Effector memory CD4-positive, alpha-beta T cell (primary cell): ENCODE measurements around the gene SPACA7.

Experiments used
- DNase-seq, 3 donors: peaks; one replicate each; pipeline ENCODE4 v3.0.0-alpha.2; 2020
- H3K27ac ChIP-seq: 2 replicates; pipeline ENCODE4 v1.7.0; 2013; ENCODE audit warnings: mild to moderate bottlenecking, low read length, moderate library complexity; ENCODE audit not compliant: insufficient read depth, poor library complexity, severe bottlenecking
- H3K27me3 ChIP-seq: replicated peaks from 2 replicates; pipeline ENCODE4 v1.7.0; 2013; ENCODE audit warnings: mild to moderate bottlenecking, low read length; ENCODE audit not compliant: insufficient read depth, control insufficient read depth, poor library complexity, severe bottlenecking
- H3K36me3 ChIP-seq: 2 replicates; pipeline ENCODE4 v1.7.0; 2013; ENCODE audit warnings: mild to moderate bottlenecking, low read length, moderate library complexity; ENCODE audit not compliant: control insufficient read depth, insufficient read depth
- H3K4me1 ChIP-seq: 2 replicates; pipeline ENCODE4 v1.7.0; 2013; ENCODE audit warnings: low read length, mild to moderate bottlenecking; ENCODE audit not compliant: control insufficient read depth, insufficient read depth, poor library complexity, severe bottlenecking
- H3K4me3 ChIP-seq: 2 replicates; pipeline ENCODE4 v1.7.0; 2013; ENCODE audit warnings: low read length, low read depth, mild to moderate bottlenecking; ENCODE audit not compliant: insufficient read depth, poor library complexity, severe bottlenecking
- H3K9me3 ChIP-seq: 2 replicates; pipeline ENCODE4 v1.7.0; 2013; ENCODE audit warnings: mild to moderate bottlenecking, low read length, moderate library complexity; ENCODE audit not compliant: control insufficient read depth

Gene SPACA7

DNA sequence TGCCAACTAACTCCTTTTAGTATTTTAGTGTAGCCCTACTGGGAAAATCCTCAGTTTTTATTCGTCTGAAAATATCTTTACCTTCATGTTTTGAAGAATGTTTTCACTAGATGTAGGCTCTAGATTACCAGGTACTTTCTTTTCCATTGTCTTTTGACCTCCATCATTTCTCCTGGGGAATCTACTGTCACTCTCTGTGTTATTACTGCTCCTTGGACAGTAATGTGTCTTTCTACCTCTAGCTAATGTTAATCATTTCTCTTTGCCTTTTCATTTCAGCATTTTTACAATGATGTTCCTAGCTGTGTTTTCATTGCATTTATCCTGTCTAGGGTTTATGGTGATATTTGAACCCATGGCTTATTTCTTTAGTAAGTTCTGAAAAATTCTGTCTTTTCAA is 61.9 kb downstream of the SPACA7 start:
- Histone ChIP-seq H3K9me3 (no peaks in the 10 kb centered on the region), H3K27me3 (peaks cover 4% of the 10 kb centered on the region), H3K36me3 (no peaks in the 10 kb centered on the region), H3K27ac (no peak overlapping the region), H3K4me3 (no peak overlapping the region), H3K4me1 (no peaks in the 10 kb centered on the region)
- DNase-seq = no peak

DNA sequence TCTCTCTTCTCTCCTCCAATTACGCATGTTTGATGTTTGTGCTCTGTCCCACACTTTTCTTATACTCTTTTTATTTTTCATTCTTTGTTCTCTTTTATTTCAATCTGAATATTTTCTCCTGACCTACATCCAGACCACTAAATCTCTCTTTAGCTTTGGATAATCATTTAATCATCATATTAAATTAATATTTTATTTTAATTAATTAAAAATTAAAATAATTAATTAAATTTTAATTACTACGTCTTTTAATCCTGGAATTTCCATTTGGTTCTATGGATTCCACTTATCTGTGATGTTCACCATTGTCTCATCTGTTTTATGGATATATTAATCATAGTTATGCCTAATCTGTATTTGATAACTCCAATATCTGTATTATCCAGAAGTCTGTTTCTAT is 62.4 kb downstream of the SPACA7 start:
- H3K27me3 ChIP-seq = peaks cover 4% of the 10 kb centered on the region
- no peak overlapping the region for H3K4me3 ChIP-seq
- H3K9me3 ChIP-seq = no peaks in the 10 kb centered on the region
- no peak for DNase-seq
- H3K36me3 ChIP-seq = no peaks in the 10 kb centered on the region
- no peaks in the 10 kb centered on the region for H3K4me1 ChIP-seq
- H3K27ac ChIP-seq = no peak overlapping the region

DNA sequence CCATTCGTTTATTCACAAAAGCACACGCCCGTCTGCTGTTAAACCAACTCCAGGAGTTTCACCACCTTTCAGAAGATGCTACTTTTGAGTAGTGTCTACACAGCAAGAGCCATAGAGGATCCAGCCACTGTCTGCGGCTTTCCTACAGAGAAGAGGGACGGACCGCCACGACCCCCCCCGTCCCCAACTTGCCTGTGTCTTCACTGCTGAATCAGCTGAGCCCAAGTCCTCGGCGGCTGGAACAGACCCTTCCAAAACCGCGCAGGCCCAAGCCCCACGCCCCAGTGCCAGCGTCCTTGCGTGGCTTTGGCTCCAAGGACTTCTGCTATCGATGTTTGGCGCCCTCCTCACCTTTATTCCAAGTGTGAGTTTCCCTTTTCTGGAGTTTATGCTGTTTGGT is 65.1 kb downstream of the SPACA7 start:
- peaks cover 4% of the 10 kb centered on the region for H3K27me3 ChIP-seq
- H3K36me3 ChIP-seq = no peaks in the 10 kb centered on the region
- H3K9me3 ChIP-seq = no peaks in the 10 kb centered on the region
- DNase-seq = no peak
- no peak overlapping the region for H3K4me3 ChIP-seq
- H3K27ac ChIP-seq = no peak overlapping the region
- no peaks in the 10 kb centered on the region for H3K4me1 ChIP-seq

DNA sequence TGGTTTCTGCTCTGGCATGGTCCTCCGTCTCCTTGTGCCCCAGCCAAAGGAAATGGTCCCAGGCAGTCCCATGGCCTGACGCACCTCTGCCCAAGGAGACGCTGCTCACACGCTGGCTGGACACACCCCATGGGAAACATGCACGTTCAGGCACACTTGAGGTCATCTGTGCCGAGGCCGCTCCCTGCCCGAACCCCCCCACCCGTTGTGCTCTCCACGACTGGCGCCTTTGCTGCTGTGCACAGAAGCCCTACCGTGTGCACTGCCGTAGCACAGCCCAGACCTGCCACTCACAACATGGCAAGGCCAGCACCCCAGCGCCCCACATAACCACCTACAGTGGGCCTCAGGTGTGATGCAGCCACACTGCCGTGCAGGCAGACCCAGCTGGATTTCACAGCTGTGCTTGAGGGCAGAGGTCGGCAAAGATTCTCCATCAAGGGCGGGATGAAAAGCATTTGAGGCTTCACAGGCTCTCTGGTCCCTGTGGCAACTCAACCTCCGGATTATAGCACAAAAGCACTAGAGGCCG is 65.7 kb downstream of the SPACA7 start:
- H3K4me3 ChIP-seq = no peak overlapping the region
- no peaks in the 10 kb centered on the region for H3K4me1 ChIP-seq
- H3K9me3 ChIP-seq = no peaks in the 10 kb centered on the region
- no peaks in the 10 kb centered on the region for H3K36me3 ChIP-seq
- DNase-seq = no peak
- peaks cover 4% of the 10 kb centered on the region for H3K27me3 ChIP-seq
- H3K27ac ChIP-seq = no peak overlapping the region

DNA sequence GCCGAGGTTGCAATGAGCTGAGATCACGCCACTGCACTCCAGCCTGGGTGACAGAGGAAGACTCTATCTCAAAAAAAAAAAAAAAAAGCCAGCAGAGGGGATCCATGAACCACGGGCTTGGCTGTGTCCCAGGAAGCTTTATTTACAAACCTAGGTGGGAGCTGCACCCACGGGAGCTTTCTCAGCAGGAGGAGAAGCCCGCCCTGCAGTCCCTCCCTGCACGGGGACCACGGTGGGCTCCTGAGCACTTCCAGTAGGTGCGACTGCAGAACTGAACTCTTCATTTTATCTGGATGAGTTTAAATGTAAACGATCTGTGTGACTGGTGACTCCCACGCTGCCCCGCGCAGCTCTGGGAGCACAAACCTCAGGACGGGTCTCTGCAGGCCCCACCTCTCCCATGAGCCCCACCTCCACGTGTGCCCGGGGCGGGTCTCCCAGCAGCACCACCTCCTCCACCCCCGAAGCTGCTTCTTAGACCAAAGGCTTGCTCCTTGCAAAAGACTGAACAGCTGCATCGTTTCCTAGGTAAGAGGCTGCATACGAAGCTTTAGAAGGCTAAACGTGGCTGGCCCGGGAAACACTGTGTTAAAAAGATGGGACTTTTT is 66.4 kb downstream of the SPACA7 start:
- H3K4me1 ChIP-seq = no peaks in the 10 kb centered on the region
- H3K27me3 ChIP-seq = peaks cover 4% of the 10 kb centered on the region
- no peak for DNase-seq
- no peaks in the 10 kb centered on the region for H3K36me3 ChIP-seq
- no peak overlapping the region for H3K4me3 ChIP-seq
- H3K27ac ChIP-seq = no peak overlapping the region
- no peaks in the 10 kb centered on the region for H3K9me3 ChIP-seq

DNA sequence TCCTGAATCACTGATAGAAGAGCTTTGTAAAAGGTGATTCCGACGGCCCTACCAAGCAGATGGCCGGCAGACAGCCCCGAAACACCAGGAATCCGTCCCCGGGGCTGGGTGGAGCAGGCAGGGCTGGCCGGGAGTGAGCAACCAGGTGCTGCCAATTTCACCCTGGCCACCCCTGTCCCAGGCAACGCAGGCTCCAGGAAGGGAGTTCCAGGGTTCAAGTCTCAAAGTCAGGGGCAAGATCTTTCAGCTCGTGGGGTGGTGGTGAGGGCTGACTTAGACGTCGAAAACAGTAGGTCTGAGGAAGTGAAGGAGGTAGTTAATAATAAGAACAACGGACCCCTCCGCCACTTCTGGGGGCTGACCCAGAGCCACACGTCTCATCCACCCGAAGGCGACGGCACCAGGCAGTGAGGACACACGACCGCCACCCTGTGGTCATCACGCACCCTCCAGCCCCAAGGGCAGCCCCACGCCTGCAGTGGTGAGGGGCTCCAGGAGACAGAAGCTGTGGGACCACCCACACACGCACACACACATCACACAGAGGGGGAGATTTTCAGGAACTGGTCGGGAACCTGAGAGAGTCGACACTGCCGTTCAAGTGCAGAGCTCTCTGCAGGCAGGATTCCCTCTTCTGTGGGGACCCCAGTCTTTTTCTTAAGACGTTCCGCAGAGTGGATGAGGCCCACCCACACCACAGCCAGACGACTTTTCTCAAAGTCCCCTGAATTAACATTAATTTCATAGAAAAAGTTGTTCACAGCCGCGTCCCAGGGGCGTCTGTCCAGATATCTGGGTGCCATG is 67.2 kb downstream of the SPACA7 start:
- Histone ChIP-seq H3K27ac (no peak overlapping the region), H3K9me3 (no peaks in the 10 kb centered on the region), H3K4me1 (no peaks in the 10 kb centered on the region), H3K36me3 (no peaks in the 10 kb centered on the region), H3K27me3 (peaks cover 4% of the 10 kb centered on the region), H3K4me3 (no peak overlapping the region)
- no peak for DNase-seq

DNA sequence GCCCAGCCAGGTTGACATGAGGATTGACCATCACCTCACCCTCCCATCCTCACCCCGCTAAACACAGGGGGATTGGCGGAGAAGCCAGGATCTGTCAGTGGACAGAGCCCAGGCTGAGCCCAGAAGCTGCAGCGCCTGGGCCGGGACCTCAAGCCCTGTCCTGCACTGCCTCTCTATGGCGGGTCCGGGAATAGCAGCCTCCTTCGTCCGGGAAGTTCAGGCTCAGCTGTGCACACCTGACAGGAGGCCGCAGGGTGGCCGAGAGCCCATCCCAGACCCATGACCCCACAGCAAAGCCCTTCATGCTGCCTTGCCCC is 67.8 kb downstream of the SPACA7 start:
- Histone ChIP-seq H3K9me3 (no peaks in the 10 kb centered on the region), H3K4me3 (no peak overlapping the region), H3K27ac (no peak overlapping the region), H3K4me1 (no peaks in the 10 kb centered on the region), H3K27me3 (peaks cover 4% of the 10 kb centered on the region), H3K36me3 (no peaks in the 10 kb centered on the region)
- DNase-seq = no peak

DNA sequence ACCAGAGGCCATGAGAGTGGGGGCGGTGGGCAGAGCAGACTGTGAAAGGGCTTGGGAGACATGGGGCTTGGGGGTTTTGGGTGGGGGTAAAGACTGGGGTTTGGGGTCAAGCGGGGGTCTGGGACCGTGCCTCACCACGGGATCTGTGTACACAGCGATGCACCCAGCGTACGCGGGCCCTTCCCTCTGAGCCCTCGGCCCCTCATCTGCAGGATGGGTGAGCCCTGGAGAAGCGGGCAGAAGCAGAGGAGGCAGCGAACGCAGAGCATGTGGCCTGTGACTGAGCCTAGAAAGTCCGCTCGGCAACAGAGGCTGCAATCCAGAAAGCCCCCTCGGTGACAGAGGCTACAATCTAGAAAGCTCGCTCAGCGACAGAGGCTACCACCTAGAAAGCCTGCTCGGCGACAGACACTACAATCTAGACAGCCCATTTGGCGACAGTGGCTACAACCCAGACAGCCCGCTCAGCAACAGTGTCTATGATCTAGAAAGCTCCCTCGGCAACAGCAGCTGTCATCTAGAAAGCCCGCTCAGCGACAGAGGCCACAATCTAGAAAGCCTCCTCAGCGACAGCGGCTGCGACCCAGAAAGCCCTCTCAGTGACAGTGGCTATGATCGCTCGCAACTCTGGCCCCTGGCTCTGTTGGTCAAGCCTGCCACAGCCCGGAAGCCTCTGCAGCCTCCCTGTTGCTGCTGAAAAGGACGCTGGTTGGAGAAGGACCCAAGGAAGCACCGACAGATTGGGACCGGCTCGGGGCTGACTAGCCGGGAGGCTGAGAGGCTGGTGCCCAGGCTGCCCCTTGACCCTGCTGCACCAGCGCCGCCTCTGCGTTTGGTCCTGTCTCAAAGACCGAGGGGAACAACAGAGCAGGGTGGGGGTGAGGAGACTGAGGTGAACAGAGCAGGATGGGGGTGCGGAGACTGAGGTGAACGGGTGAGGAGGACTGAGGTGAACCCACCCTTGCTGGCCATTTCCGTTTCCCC is 68.6 kb downstream of the SPACA7 start:
- Histone ChIP-seq H3K27me3 (peaks cover 4% of the 10 kb centered on the region), H3K4me1 (no peaks in the 10 kb centered on the region), H3K36me3 (no peaks in the 10 kb centered on the region), H3K4me3 (no peak overlapping the region), H3K27ac (no peak overlapping the region), H3K9me3 (no peaks in the 10 kb centered on the region)
- DNase-seq = no peak

DNA sequence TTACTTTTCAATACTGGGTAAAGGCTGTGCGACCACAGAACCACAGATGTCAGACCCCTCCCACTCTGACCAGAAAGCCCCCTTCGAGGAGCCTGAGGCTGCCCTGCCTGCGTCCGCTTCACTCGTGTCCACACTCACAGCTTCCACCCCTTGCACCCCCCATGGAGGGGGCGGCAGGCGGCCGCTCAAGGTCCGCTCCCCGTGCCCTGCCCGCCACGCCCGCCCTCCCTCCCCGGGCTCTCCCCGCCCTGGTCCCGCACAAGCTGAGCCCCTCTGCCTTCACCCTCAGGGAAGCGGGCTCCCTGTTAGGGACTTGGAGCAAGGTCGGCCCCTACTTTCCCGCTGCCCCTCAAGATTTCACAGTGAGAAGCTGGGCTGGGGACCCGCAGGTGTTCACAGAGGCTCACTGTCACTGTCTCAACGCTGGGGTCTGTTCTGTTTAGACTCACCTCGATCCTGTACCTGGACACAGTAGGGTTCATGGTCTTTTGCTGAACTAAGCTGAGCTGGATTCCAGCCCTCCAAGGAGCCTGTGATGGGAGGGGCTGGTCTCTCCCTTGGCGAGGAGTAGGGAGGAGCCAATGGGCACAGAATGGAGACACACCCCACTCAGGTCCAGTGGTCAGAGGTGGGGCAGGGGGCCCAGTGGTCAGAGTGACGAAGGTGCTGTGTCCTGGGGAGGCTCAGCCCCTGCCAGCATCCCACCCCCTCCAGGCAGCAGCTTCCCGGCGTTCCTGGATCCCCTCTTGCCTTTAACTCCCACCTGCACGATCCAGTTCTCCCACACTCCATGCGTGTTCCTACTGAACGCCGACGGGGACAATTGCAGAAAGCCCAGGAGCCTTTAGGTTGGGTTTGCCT is 69.5 kb downstream of the SPACA7 start:
- DNase-seq = no peak
- Histone ChIP-seq H3K4me1 (no peaks in the 10 kb centered on the region), H3K27me3 (peaks cover 4% of the 10 kb centered on the region), H3K36me3 (no peaks in the 10 kb centered on the region), H3K4me3 (no peak overlapping the region), H3K9me3 (no peaks in the 10 kb centered on the region), H3K27ac (no peak overlapping the region)
